Calu3 (cell line): ENCODE results near the gene NELL1. TPM values are rescaled to one million over a fixed set of nuclear protein-coding genes. Genes with fewer than 3 reads are reported as not detected.

Experiments
- BruUV-seq: library from RNA; stranded (reverse); fragments of 400-500 nt; replicated peaks from 2 replicates; lab custom pipeline; 2021; lab: Mats Ljungman, UMichigan
- CTCF ChIA-PET: fragments of 300-600 bp; sonication (Branson Sonifier 250); formaldehyde crosslinking; loops from one replicate; lab custom pipeline; 2022; ENCODE audit warnings: antibody characterized with exemption; lab: Charles Lee
- DNase-seq: peaks from one replicate; pipeline ENCODE4 v3.0.0; 2022
- H3K27ac Mint-ChIP-seq: one replicate; pipeline ENCODE4 v1.8.0; 2022; ENCODE audit warnings: mixed read lengths; ENCODE audit not compliant: unreplicated experiment
- H3K27me3 Mint-ChIP-seq: one replicate; pipeline ENCODE4 v1.8.0; 2022; ENCODE audit warnings: mixed read lengths; ENCODE audit not compliant: unreplicated experiment
- H3K36me3 Mint-ChIP-seq: one replicate; pipeline ENCODE4 v1.8.0; 2022; ENCODE audit warnings: mild to moderate bottlenecking, moderate library complexity, mixed read lengths; ENCODE audit not compliant: insufficient read depth, unreplicated experiment
- H3K4me1 Mint-ChIP-seq: one replicate; pipeline ENCODE4 v1.8.0; 2022; ENCODE audit warnings: mild to moderate bottlenecking, low read depth, mixed read lengths; ENCODE audit not compliant: unreplicated experiment
- H3K4me3 Mint-ChIP-seq: one replicate; pipeline ENCODE4 v1.8.0; 2022; ENCODE audit warnings: mild to moderate bottlenecking, low read depth, moderate library complexity, mixed read lengths; ENCODE audit not compliant: unreplicated experiment
- H3K9me3 Mint-ChIP-seq: one replicate; pipeline ENCODE4 v1.8.0; 2022; ENCODE audit warnings: low read depth, mixed read lengths; ENCODE audit not compliant: unreplicated experiment
- CTCF ChIP-seq: fragments of 200-600 bp; IDR thresholded peaks from one replicate; pipeline ENCODE4 v1.8.0; 2022; ENCODE audit warnings: antibody characterized with exemption; ENCODE audit not compliant: unreplicated experiment
- intact Hi-C: fragments of 100-400 bp; cut with micrococcal nuclease; formaldehyde crosslinking; loops from one replicate; pipeline ENCODE4 v1.10.0; 2022; ENCODE audit not compliant: unreplicated experiment
- total RNA-seq: library from RNA; stranded (reverse); gene quantifications from 2 replicates; pipeline ENCODE4 v1.2.3, GENCODE V29; 2022

The NELL1 gene
- total RNA-seq, 1 experiment from 2014 or later, result not detected

GRCh38 chr11:21116009-21116408 lies 446.6 kb downstream of the NELL1 start:
- intact Hi-C loops, result no loop called here
- Mint-ChIP-seq H3K36me3 (no peaks in the 10 kb centered on the region), H3K27ac (no peak overlapping the region), H3K9me3 (peaks cover 25% of the 10 kb centered on the region), H3K4me3 (no peak overlapping the region), H3K27me3 (no peaks in the 10 kb centered on the region), H3K4me1 (no peaks in the 10 kb centered on the region)
- BruUV-seq, result no TSS peak
- TF ChIP-seq CTCF, result no peak
- CTCF ChIA-PET, result no interaction called here
- DNase-seq, result no peak

- H3K9me3 Mint-ChIP-seq, result peaks cover 16% of the 10 kb centered on the region
- H3K4me3 Mint-ChIP-seq, result no peak overlapping the region
- DNase-seq, result no peak
- CTCF ChIA-PET, result no interaction called here
- H3K36me3 Mint-ChIP-seq, result no peaks in the 10 kb centered on the region
- H3K27me3 Mint-ChIP-seq, result no peaks in the 10 kb centered on the region
- no TSS peak for BruUV-seq
- intact Hi-C loops, result no loop called here
- H3K4me1 Mint-ChIP-seq, result no peaks in the 10 kb centered on the region
- TF ChIP-seq CTCF, result no peak
- H3K27ac Mint-ChIP-seq, result no peak overlapping the region
These were observed 450.0 kb downstream of the NELL1 start for GRCh38 chr11:21119411-21119810.

GRCh38 chr11:21121991-21122390 lies 452.6 kb downstream of the NELL1 start:
- Mint-ChIP-seq H3K9me3 (peaks cover 12% of the 10 kb centered on the region), H3K27ac (no peak overlapping the region), H3K36me3 (no peaks in the 10 kb centered on the region), H3K27me3 (no peaks in the 10 kb centered on the region), H3K4me1 (no peaks in the 10 kb centered on the region), H3K4me3 (no peak overlapping the region)
- intact Hi-C loops, result no loop called here
- no TSS peak for BruUV-seq
- no peak for TF ChIP-seq CTCF
- CTCF ChIA-PET, result no interaction called here
- no peak for DNase-seq

GRCh38 chr11:21122523-21122922 lies 453.1 kb downstream of the NELL1 start:
- Mint-ChIP-seq H3K27me3 (no peaks in the 10 kb centered on the region), H3K4me3 (no peak overlapping the region), H3K27ac (no peak overlapping the region), H3K9me3 (peaks cover 15% of the 10 kb centered on the region), H3K4me1 (no peaks in the 10 kb centered on the region), H3K36me3 (no peaks in the 10 kb centered on the region)
- no TSS peak for BruUV-seq
- CTCF ChIA-PET, result no interaction called here
- no peak for TF ChIP-seq CTCF
- intact Hi-C loops, result no loop called here
- no peak for DNase-seq
